Stimulated activated CD4-positive, alpha-beta T cell treated with anti-CD3 and anti-CD28 coated beads, Interleukin-4, amount 100 ng/mL, for 1 hour (primary cell): ENCODE measurements around the gene DYSF.

Source experiments
- DNase-seq: peaks from one replicate; pipeline ENCODE4 v3.0.0-alpha.2; 2020

The DYSF gene

GRCh38 chr2:71662665-71663394 is 209.5 kb downstream of the DYSF start:
- DNase-seq, result no peak

- no peak for DNase-seq
Observed at GRCh38 chr2:71664161-71664560, 210.8 kb downstream of the DYSF start.

GRCh38 chr2:71665168-71666093 is 212.1 kb downstream of the DYSF start:
- DNase-seq, result no peak

GRCh38 chr2:71666094-71666474 is 212.7 kb downstream of the DYSF start:
- no peak for DNase-seq

- no peak for DNase-seq
Observed at GRCh38 chr2:71667256-71668182, 214.2 kb downstream of the DYSF start.

- DNase-seq, result no peak
Observed at GRCh38 chr2:71668326-71669057, 215.1 kb downstream of the DYSF start.

- no peak for DNase-seq
Observed at GRCh38 chr2:71669058-71669456, 215.7 kb downstream of the DYSF start.

GRCh38 chr2:71669628-71670429 is 216.5 kb downstream of the DYSF start:
- DNase-seq, result no peak

- DNase-seq, result no peak
Observed at GRCh38 chr2:71670430-71670795, 217.1 kb downstream of the DYSF start.

- DNase-seq, result no peak
Observed at GRCh38 chr2:71671203-71671854, 218.0 kb downstream of the DYSF start.

- no peak for DNase-seq
Observed at GRCh38 chr2:71671895-71672825, 218.8 kb downstream of the DYSF start.

- DNase-seq, result no peak
Observed at GRCh38 chr2:71672826-71673795, 219.8 kb downstream of the DYSF start.

- DNase-seq, result no peak
Observed at GRCh38 chr2:71674158-71674851, 220.9 kb downstream of the DYSF start.

GRCh38 chr2:71675296-71675695 is 221.9 kb downstream of the DYSF start:
- DNase-seq, result no peak

- DNase-seq, result no peak
Observed at GRCh38 chr2:71678874-71679273, 225.5 kb downstream of the DYSF start.

GRCh38 chr2:71679491-71679890 is 226.1 kb downstream of the DYSF start:
- no peak for DNase-seq

GRCh38 chr2:71680925-71681324 is 227.6 kb downstream of the DYSF start:
- no peak for DNase-seq

- no peak for DNase-seq
Observed at GRCh38 chr2:71681626-71682025, 228.3 kb downstream of the DYSF start.
